ENCODE results near the gene CACNA1G.

DNA sequence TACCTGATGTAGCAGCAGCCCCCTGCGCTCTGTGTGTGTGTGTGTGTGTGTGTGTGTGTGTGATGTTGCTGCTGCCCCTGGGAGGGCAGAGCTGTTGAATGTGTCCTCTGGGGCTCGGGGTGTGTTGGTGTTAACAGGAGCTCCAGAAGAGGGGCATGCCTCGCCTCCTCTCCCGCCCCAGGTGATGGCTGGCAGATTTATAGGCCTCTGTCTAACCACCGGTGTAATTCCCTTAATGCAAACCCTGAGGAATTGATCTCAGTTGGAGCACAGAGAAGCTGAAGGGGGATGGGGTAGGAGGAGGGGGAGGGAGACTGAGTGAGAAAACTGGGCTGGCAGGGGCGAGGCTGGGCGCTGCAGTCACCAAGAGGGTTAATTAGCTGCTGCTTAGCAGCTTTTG is 10.0 kb downstream of the CACNA1G start:
- TF ChIP-seq, protein P1, sequence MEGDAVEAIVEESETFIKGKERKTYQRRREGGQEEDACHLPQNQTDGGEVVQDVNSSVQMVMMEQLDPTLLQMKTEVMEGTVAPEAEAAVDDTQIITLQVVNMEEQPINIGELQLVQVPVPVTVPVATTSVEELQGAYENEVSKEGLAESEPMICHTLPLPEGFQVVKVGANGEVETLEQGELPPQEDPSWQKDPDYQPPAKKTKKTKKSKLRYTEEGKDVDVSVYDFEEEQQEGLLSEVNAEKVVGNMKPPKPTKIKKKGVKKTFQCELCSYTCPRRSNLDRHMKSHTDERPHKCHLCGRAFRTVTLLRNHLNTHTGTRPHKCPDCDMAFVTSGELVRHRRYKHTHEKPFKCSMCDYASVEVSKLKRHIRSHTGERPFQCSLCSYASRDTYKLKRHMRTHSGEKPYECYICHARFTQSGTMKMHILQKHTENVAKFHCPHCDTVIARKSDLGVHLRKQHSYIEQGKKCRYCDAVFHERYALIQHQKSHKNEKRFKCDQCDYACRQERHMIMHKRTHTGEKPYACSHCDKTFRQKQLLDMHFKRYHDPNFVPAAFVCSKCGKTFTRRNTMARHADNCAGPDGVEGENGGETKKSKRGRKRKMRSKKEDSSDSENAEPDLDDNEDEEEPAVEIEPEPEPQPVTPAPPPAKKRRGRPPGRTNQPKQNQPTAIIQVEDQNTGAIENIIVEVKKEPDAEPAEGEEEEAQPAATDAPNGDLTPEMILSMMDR (IDR thresholded peaks at IDR 0.05): no peak
- no peak for TF ChIP-seq POLR2A (IDR thresholded peaks at IDR 0.05)
